ENCODE measurements around the gene S100A9.

The S100A9 gene

DNA sequence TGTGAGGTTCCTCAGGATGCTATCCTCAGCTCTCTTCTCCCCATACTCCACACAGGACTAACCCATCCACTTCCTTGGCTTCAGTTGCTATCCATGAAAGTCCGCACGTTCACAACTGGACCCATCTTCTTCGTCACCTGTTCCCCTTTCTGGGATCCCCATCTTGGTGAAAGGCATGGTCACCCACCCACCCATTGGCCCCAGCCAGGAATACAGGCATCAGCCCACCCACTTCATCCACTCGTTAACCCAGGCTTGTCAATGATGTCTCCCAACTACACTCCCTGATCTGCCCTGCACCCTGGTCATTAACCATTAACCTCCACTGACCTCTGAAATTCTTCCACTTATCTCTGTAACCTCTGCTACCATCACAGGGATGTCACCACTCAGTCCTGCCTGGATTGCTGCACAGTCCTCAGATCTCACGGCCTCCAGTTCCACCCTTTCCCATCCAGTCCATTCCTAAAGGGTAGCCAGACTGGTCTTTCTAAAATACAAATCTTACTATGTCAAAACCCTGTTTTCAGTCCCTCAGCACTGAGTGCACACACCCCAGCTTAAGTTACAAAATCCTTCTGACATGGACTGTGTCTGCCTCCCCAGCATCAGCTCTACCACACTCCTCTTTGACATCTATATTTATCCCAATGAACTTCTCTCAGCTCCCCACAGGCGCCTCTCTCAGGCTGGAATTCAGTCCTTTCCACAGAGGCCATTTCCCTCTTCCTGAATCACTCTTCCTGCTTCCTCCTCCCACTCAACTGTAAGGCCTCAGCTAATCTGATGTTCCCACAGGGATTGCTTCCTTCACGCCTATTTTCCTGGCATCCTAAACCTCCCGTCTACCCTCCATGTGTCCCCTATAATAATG lies 19.4 kb upstream of the S100A9 start:
- no peak for ATAC-seq
- TF ChIP-seq OSR1 (CRISPR knock-in tag; IDR thresholded peaks at IDR 0.05) (no peak), BACH2 (CRISPR knock-in tag; IDR thresholded peaks at IDR 0.05; ENCODE audit: borderline replicate concordance) (no peak), ZFP30 (CRISPR knock-in tag; IDR thresholded peaks at IDR 0.05) (no peak), ESRRG (CRISPR knock-in tag; IDR thresholded peaks at IDR 0.05) (no peak), GLIS3 (CRISPR knock-in tag; IDR thresholded peaks at IDR 0.05) (no peak), CSRNP3 (CRISPR knock-in tag; IDR thresholded peaks at IDR 0.05) (no peak), ARNTL (CRISPR knock-in tag; IDR thresholded peaks at IDR 0.05; ENCODE audit: borderline replicate concordance, low read depth) (no peak), TCF4 (CRISPR knock-in tag; IDR thresholded peaks at IDR 0.05; ENCODE audit: borderline replicate concordance) (no peak), ZC3H10 (CRISPR knock-in tag; IDR thresholded peaks at IDR 0.05) (no peak), TSHZ2 (CRISPR knock-in tag; IDR thresholded peaks at IDR 0.05) (no peak), POU6F1 (CRISPR knock-in tag; IDR thresholded peaks at IDR 0.05; ENCODE audit: borderline replicate concordance, low read depth) (no peak), TOX (CRISPR knock-in tag; IDR thresholded peaks at IDR 0.05; ENCODE audit: borderline replicate concordance) (no peak), ZFP3 (CRISPR knock-in tag; IDR thresholded peaks at IDR 0.05) (no peak), ISL1 (CRISPR knock-in tag; IDR thresholded peaks at IDR 0.05) (no peak)

- no peak for ATAC-seq
- TF ChIP-seq, protein P1, sequence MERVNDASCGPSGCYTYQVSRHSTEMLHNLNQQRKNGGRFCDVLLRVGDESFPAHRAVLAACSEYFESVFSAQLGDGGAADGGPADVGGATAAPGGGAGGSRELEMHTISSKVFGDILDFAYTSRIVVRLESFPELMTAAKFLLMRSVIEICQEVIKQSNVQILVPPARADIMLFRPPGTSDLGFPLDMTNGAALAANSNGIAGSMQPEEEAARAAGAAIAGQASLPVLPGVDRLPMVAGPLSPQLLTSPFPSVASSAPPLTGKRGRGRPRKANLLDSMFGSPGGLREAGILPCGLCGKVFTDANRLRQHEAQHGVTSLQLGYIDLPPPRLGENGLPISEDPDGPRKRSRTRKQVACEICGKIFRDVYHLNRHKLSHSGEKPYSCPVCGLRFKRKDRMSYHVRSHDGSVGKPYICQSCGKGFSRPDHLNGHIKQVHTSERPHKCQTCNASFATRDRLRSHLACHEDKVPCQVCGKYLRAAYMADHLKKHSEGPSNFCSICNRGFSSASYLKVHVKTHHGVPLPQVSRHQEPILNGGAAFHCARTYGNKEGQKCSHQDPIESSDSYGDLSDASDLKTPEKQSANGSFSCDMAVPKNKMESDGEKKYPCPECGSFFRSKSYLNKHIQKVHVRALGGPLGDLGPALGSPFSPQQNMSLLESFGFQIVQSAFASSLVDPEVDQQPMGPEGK (CRISPR knock-in tag; IDR thresholded peaks at IDR 0.05; ENCODE audit: borderline replicate concordance): no peak
- TF ChIP-seq BACH2 (CRISPR knock-in tag; IDR thresholded peaks at IDR 0.05; ENCODE audit: borderline replicate concordance) (no peak), TOX (CRISPR knock-in tag; IDR thresholded peaks at IDR 0.05; ENCODE audit: borderline replicate concordance) (no peak), GLIS3 (CRISPR knock-in tag; IDR thresholded peaks at IDR 0.05) (no peak), CSRNP3 (CRISPR knock-in tag; IDR thresholded peaks at IDR 0.05) (no peak), ESRRG (CRISPR knock-in tag; IDR thresholded peaks at IDR 0.05) (no peak), ZNF70 (CRISPR knock-in tag; IDR thresholded peaks at IDR 0.05) (no peak), ZC3H10 (CRISPR knock-in tag; IDR thresholded peaks at IDR 0.05) (no peak), OSR1 (CRISPR knock-in tag; IDR thresholded peaks at IDR 0.05) (no peak), RARB (CRISPR knock-in tag; IDR thresholded peaks at IDR 0.05) (no peak), ZNF565 (CRISPR knock-in tag; conservative IDR thresholded peaks at IDR 0.05; ENCODE audit: low read depth) (no peak), SNAI2 (CRISPR knock-in tag; IDR thresholded peaks at IDR 0.05) (no peak), ARNTL (CRISPR knock-in tag; IDR thresholded peaks at IDR 0.05; ENCODE audit: borderline replicate concordance, low read depth) (no peak), ZNF8 (CRISPR knock-in tag; IDR thresholded peaks at IDR 0.05) (no peak), TCF4 (CRISPR knock-in tag; IDR thresholded peaks at IDR 0.05; ENCODE audit: borderline replicate concordance) (no peak), PPARA (CRISPR knock-in tag; IDR thresholded peaks at IDR 0.05; ENCODE audit: borderline replicate concordance) (no peak)
- TF ChIP-seq, protein P2, sequence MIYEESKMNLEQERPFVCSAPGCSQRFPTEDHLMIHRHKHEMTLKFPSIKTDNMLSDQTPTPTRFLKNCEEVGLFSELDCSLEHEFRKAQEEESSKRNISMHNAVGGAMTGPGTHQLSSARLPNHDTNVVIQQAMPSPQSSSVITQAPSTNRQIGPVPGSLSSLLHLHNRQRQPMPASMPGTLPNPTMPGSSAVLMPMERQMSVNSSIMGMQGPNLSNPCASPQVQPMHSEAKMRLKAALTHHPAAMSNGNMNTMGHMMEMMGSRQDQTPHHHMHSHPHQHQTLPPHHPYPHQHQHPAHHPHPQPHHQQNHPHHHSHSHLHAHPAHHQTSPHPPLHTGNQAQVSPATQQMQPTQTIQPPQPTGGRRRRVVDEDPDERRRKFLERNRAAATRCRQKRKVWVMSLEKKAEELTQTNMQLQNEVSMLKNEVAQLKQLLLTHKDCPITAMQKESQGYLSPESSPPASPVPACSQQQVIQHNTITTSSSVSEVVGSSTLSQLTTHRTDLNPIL (CRISPR knock-in tag; IDR thresholded peaks at IDR 0.05; ENCODE audit: low read depth): no peak
Measured at GRCh38 chr1:153339802-153340201, 17.9 kb upstream of the S100A9 start.

Data from SK-N-SH treated with all-trans-retinoic acid at 6 μM for 48 hours (cell line).